Bone marrow (tissue), 2 donors: ENCODE data around the gene GLT8D1.
"Not testable (repeated sequence)": the region's sequence is repeated elsewhere in the genome, so short reads cannot be mapped to it uniquely, and the experiment has no call there.

Experiments
- DNase-seq, 2 donors: peaks; one replicate each; lab custom pipeline; 2025; lab: John Stamatoyannopoulos, UW

Gene GLT8D1

GRCh38 chr3:52679811-52680210 is 25.8 kb downstream of the GLT8D1 start:
- no peak for DNase-seq

GRCh38 chr3:52679199-52679538 is 26.4 kb downstream of the GLT8D1 start:
- DNase-seq = no peak

GRCh38 chr3:52678265-52679198 is 27.1 kb downstream of the GLT8D1 start:
- DNase-seq = no peak

- not testable (repeated sequence) for DNase-seq
Measured at GRCh38 chr3:52676201-52676600, 29.4 kb downstream of the GLT8D1 start.

GRCh38 chr3:52671676-52672075 is 33.9 kb downstream of the GLT8D1 start:
- DNase-seq = no peak

- DNase-seq = peak; percentile 29 to 49
Measured at GRCh38 chr3:52670621-52671521, 34.7 kb downstream of the GLT8D1 start.

- no peak for DNase-seq
Measured at GRCh38 chr3:52663098-52663497, 42.5 kb downstream of the GLT8D1 start.

GRCh38 chr3:52660046-52660445 is 45.5 kb downstream of the GLT8D1 start:
- DNase-seq = no peak

- no peak for DNase-seq
Measured at GRCh38 chr3:52655895-52656294, 49.7 kb downstream of the GLT8D1 start.

GRCh38 chr3:52651592-52651991 is 54.0 kb downstream of the GLT8D1 start:
- DNase-seq = no peak

- no peak for DNase-seq
Measured at GRCh38 chr3:52650439-52650838, 55.2 kb downstream of the GLT8D1 start.

- no peak for DNase-seq
Measured at GRCh38 chr3:52649461-52650210, 56.0 kb downstream of the GLT8D1 start.

- DNase-seq = no peak
Measured at GRCh38 chr3:52645549-52645948, 60.0 kb downstream of the GLT8D1 start.
